H9 (cell line): ENCODE measurements around the gene PCCB. TPM values are rescaled to one million over a fixed set of nuclear protein-coding genes. Genes with fewer than 3 reads are reported as not detected.

Experiments
- DNase-seq: peaks from one replicate; pipeline ENCODE4 v3.0.0-alpha.2; 2017
- H2AFZ ChIP-seq: one replicate; pipeline ENCODE4 v1.6.1; 2013; ENCODE audit warnings: mild to moderate bottlenecking, low read length, control low read depth, moderate library complexity
- H2AK5ac ChIP-seq: 2 replicates; pipeline ENCODE4 v1.6.1; 2013; ENCODE audit warnings: low read length, control low read depth, mixed read lengths; ENCODE audit not compliant: insufficient read length
- H2BK120ac ChIP-seq: one replicate; pipeline ENCODE4 v1.6.1; 2013; ENCODE audit warnings: low read depth, mild to moderate bottlenecking, low read length, control low read depth, inconsistent platforms; ENCODE audit not compliant: poor library complexity, severe bottlenecking
- H2BK12ac ChIP-seq: 2 replicates; pipeline ENCODE4 v1.6.1; 2013; ENCODE audit warnings: low read length, control low read depth, mixed read lengths, low read depth; ENCODE audit not compliant: insufficient read length
- H2BK15ac ChIP-seq: 2 replicates; pipeline ENCODE4 v1.6.1; 2013; ENCODE audit warnings: low read depth, low read length, control low read depth
- H2BK20ac ChIP-seq: one replicate; pipeline ENCODE4 v1.6.1; 2013; ENCODE audit warnings: low read depth, mild to moderate bottlenecking, low read length, control low read depth, inconsistent platforms; ENCODE audit not compliant: poor library complexity, severe bottlenecking
- H2BK5ac ChIP-seq: 2 replicates; pipeline ENCODE4 v1.6.1; 2013; ENCODE audit warnings: low read length, control low read depth, mixed read lengths; ENCODE audit not compliant: insufficient read length
- H3K14ac ChIP-seq: 2 replicates; pipeline ENCODE4 v1.6.1; 2013; ENCODE audit warnings: low read length, control low read depth; ENCODE audit not compliant: insufficient read depth
- H3K18ac ChIP-seq: 2 replicates; pipeline ENCODE4 v1.6.1; 2013; ENCODE audit warnings: low read depth, mild to moderate bottlenecking, mixed read lengths, low read length, control low read depth; ENCODE audit not compliant: insufficient read length
- H3K23ac ChIP-seq: 2 replicates; pipeline ENCODE4 v1.6.1; 2013; ENCODE audit warnings: low read length, control low read depth, mixed read lengths, low read depth; ENCODE audit not compliant: insufficient read length
- H3K23me2 ChIP-seq: 2 replicates; pipeline ENCODE4 v1.6.1; 2013; ENCODE audit warnings: low read depth, mild to moderate bottlenecking, mixed read lengths, low read length, control low read depth; ENCODE audit not compliant: insufficient read length, poor library complexity, severe bottlenecking
- H3K27ac ChIP-seq: 2 replicates; pipeline ENCODE4 v1.5.1; 2013; ENCODE audit warnings: low read length, control low read depth, mixed read lengths, low read depth; ENCODE audit not compliant: insufficient read length
- H3K27me3 ChIP-seq: 2 replicates; pipeline ENCODE4 v1.6.1; 2013; ENCODE audit warnings: low read length, control low read depth, inconsistent platforms; ENCODE audit not compliant: insufficient read depth
- H3K4ac ChIP-seq: 2 replicates; pipeline ENCODE4 v1.6.1; 2013; ENCODE audit warnings: low read depth, mild to moderate bottlenecking, control low read depth, inconsistent platforms, low read length, moderate library complexity
- H3K4me1 ChIP-seq: 2 replicates; pipeline ENCODE4 v1.6.1; 2013; ENCODE audit warnings: low read length, control low read depth, inconsistent platforms; ENCODE audit not compliant: insufficient read depth
- H3K4me2 ChIP-seq: 2 replicates; pipeline ENCODE4 v1.6.1; 2013; ENCODE audit warnings: low read length, control low read depth, mixed read lengths; ENCODE audit not compliant: insufficient read length, insufficient read depth
- H3K56ac ChIP-seq: 2 replicates; pipeline ENCODE4 v1.6.1; 2013; ENCODE audit warnings: low read depth, mild to moderate bottlenecking, mixed read lengths, low read length, control low read depth; ENCODE audit not compliant: insufficient read length
- H3K79me1 ChIP-seq: 2 replicates; pipeline ENCODE4 v1.6.1; 2013; ENCODE audit warnings: low read depth, mild to moderate bottlenecking, moderate library complexity, low read length, control low read depth, inconsistent platforms; ENCODE audit not compliant: insufficient read depth, poor library complexity, severe bottlenecking
- H3K79me2 ChIP-seq: 2 replicates; pipeline ENCODE4 v1.6.1; 2013; ENCODE audit warnings: low read length, control low read depth, inconsistent platforms; ENCODE audit not compliant: insufficient read depth
- H3K9ac ChIP-seq: 2 replicates; pipeline ENCODE4 v1.6.1; 2013; ENCODE audit warnings: low read length, control low read depth, mixed read lengths; ENCODE audit not compliant: insufficient read length; ENCODE audit errors: extremely low read depth
- H3K9me3 ChIP-seq: one replicate; pipeline ENCODE4 v1.6.1; 2013; ENCODE audit warnings: low read depth, low read length, inconsistent platforms; ENCODE audit not compliant: control insufficient read depth
- H3T11ph ChIP-seq: one replicate; pipeline ENCODE4 v1.6.1; 2013; ENCODE audit warnings: mild to moderate bottlenecking, low read length, control low read depth, inconsistent platforms
- H4K20me1 ChIP-seq: one replicate; pipeline ENCODE4 v1.6.1; 2013; ENCODE audit not compliant: control insufficient read depth, insufficient read length, insufficient read depth
- H4K5ac ChIP-seq: 2 replicates; pipeline ENCODE4 v1.6.1; 2013; ENCODE audit warnings: low read depth, mild to moderate bottlenecking, mixed read lengths, low read length, control low read depth; ENCODE audit not compliant: insufficient read length
- H4K8ac ChIP-seq: replicated peaks from 2 replicates; pipeline ENCODE4 v1.6.1; 2013; ENCODE audit warnings: low read length, control low read depth, mixed read lengths, low read depth; ENCODE audit not compliant: insufficient read length
- H4K91ac ChIP-seq: 2 replicates; pipeline ENCODE4 v1.6.1; 2013; ENCODE audit warnings: low read depth, mild to moderate bottlenecking, moderate library complexity, mixed read lengths, low read length, control low read depth; ENCODE audit not compliant: insufficient read length
- H3K27ac Mint-ChIP-seq, 3 experiments: 2 replicates in 2 of 3; 3 replicates in 1 of 3; pipeline ENCODE4 v1.8.0; 2020 to 2021; ENCODE audit warnings: mixed read lengths in 3 of 3, mild to moderate bottlenecking in 1 of 3, moderate library complexity in 1 of 3
- H3K27me3 Mint-ChIP-seq: 2 replicates; pipeline ENCODE4 v1.8.0; 2021; ENCODE audit warnings: low read depth, mild to moderate bottlenecking, moderate library complexity, mixed read lengths
- H3K36me3 Mint-ChIP-seq, 3 experiments: 2 replicates in 2 of 3; 3 replicates in 1 of 3; pipeline ENCODE4 v1.8.0; 2020 to 2021; ENCODE audit warnings: low read depth in 3 of 3, mixed read lengths in 3 of 3; ENCODE audit not compliant: insufficient read depth in 1 of 3
- H3K4me1 Mint-ChIP-seq, 2 experiments: 2 replicates each; pipeline ENCODE4 v1.8.0; 2020; ENCODE audit warnings: mixed read lengths in 2 of 2
- H3K4me3 Mint-ChIP-seq, 2 experiments: 2 replicates in 1 of 2; 3 replicates in 1 of 2; pipeline ENCODE4 v1.8.0; 2020 to 2021; ENCODE audit warnings: mild to moderate bottlenecking in 2 of 2, mixed read lengths in 2 of 2, moderate library complexity in 1 of 2
- H3K9me3 Mint-ChIP-seq, 2 experiments: 2 replicates in 1 of 2; 3 replicates in 1 of 2; pipeline ENCODE4 v1.8.0; 2020; ENCODE audit warnings: mild to moderate bottlenecking in 2 of 2, mixed read lengths in 2 of 2, moderate library complexity in 1 of 2
- CTCF ChIP-seq: fragments of 200-600 bp; sonication (generic); conservative IDR thresholded peaks from 3 replicates; pipeline ENCODE4 v1.8.0; 2021; ENCODE audit warnings: antibody characterized with exemption, mild to moderate bottlenecking
- WGBS: extraction: QIAGEN DNeasy Blood & Tissue Kit; methylation state at CpG from one replicate; pipeline ENCODE4 v1.1.7; 2013; ENCODE audit warnings: missing lambda C conversion rate, low lambda C conversion rate, mixed read lengths; ENCODE audit not compliant: insufficient read length; ENCODE audit errors: extremely low coverage; 5-methylcytosine and 5-hydroxymethylcytosine counted together
- total RNA-seq: library from RNA; stranded (reverse); gene quantifications from 2 replicates; pipeline ENCODE4 v1.2.1, GENCODE V29; 2021

Gene PCCB
- total RNA-seq, 1 experiment from 2014 or later = 68.9 TPM

GRCh38 chr3:136378011-136378410 is 127.9 kb downstream of the PCCB start:
- Histone ChIP-seq H2BK12ac (no peak overlapping the region), H4K5ac (no peak overlapping the region), H2BK20ac (no peak overlapping the region), H3K4ac (no peak overlapping the region), H2AFZ (no peak overlapping the region), H3K14ac (no peak overlapping the region), H3K9me3 (no peaks in the 10 kb centered on the region), H3K79me2 (no peaks in the 10 kb centered on the region), H3K4me1 (no peaks in the 10 kb centered on the region), H3K9ac (no peak overlapping the region), H4K20me1 (no peaks in the 10 kb centered on the region), H3K18ac (no peak overlapping the region), H2BK15ac (no peak overlapping the region), H3K23me2 (no peaks in the 10 kb centered on the region), H3K56ac (no peak overlapping the region), H3K27ac (no peak overlapping the region), H4K8ac (no peak overlapping the region), H2BK120ac (no peak overlapping the region), H4K91ac (no peak overlapping the region), H2AK5ac (no peak overlapping the region), H2BK5ac (no peak overlapping the region), H3K27me3 (no peaks in the 10 kb centered on the region), H3K23ac (no peak overlapping the region), H3K79me1 (no peaks in the 10 kb centered on the region), H3K4me2 (no peak overlapping the region), H3T11ph (no peak overlapping the region)
- no peak for TF ChIP-seq CTCF
- no CpG with 5 or more reads among the region's 1 CpG for WGBS
- no peaks in the 10 kb centered on the region for H3K27me3 Mint-ChIP-seq
- H3K4me1 Mint-ChIP-seq = no peaks in the 10 kb centered on the region
- peaks cover 7 to 17% (median 7%) of the 10 kb centered on the region in 3 experiments; a peak in 6 of 7 replicates for H3K36me3 Mint-ChIP-seq
- H3K4me3 Mint-ChIP-seq = no peak overlapping the region
- no peak overlapping the region; a peak in 1 of 7 replicates for H3K27ac Mint-ChIP-seq
- no peak for DNase-seq
- H3K9me3 Mint-ChIP-seq = peaks cover 3% of the 10 kb centered on the region in 2 experiments; a peak in 2 of 5 replicates

Other genes with a start within 250 kb of the PCCB start
- gene MSL2, start 54.0 kb upstream of the PCCB start, total RNA-seq = 38.4 and 42.7 TPM in 2 replicates